Calu3 (cell line): ENCODE data around the gene ETFA. TPM values are rescaled to one million over a fixed set of nuclear protein-coding genes. Genes with fewer than 3 reads are reported as not detected.

Experiments
- BruUV-seq: library from RNA; stranded (reverse); fragments of 400-500 nt; replicated peaks from 2 replicates; lab custom pipeline; 2021; lab: Mats Ljungman, UMichigan
- CTCF ChIA-PET: fragments of 300-600 bp; sonication (Branson Sonifier 250); formaldehyde crosslinking; loops from one replicate; lab custom pipeline; 2022; ENCODE audit warnings: antibody characterized with exemption; lab: Charles Lee
- DNase-seq: peaks from one replicate; pipeline ENCODE4 v3.0.0; 2022
- H3K27ac Mint-ChIP-seq: one replicate; pipeline ENCODE4 v1.8.0; 2022; ENCODE audit warnings: mixed read lengths; ENCODE audit not compliant: unreplicated experiment
- H3K27me3 Mint-ChIP-seq: one replicate; pipeline ENCODE4 v1.8.0; 2022; ENCODE audit warnings: mixed read lengths; ENCODE audit not compliant: unreplicated experiment
- H3K36me3 Mint-ChIP-seq: one replicate; pipeline ENCODE4 v1.8.0; 2022; ENCODE audit warnings: mild to moderate bottlenecking, moderate library complexity, mixed read lengths; ENCODE audit not compliant: insufficient read depth, unreplicated experiment
- H3K4me1 Mint-ChIP-seq: one replicate; pipeline ENCODE4 v1.8.0; 2022; ENCODE audit warnings: mild to moderate bottlenecking, low read depth, mixed read lengths; ENCODE audit not compliant: unreplicated experiment
- H3K4me3 Mint-ChIP-seq: one replicate; pipeline ENCODE4 v1.8.0; 2022; ENCODE audit warnings: mild to moderate bottlenecking, low read depth, moderate library complexity, mixed read lengths; ENCODE audit not compliant: unreplicated experiment
- H3K9me3 Mint-ChIP-seq: one replicate; pipeline ENCODE4 v1.8.0; 2022; ENCODE audit warnings: low read depth, mixed read lengths; ENCODE audit not compliant: unreplicated experiment
- intact Hi-C: fragments of 100-400 bp; cut with micrococcal nuclease; formaldehyde crosslinking; loops from one replicate; pipeline ENCODE4 v1.10.0; 2022; ENCODE audit not compliant: unreplicated experiment
- total RNA-seq: library from RNA; stranded (reverse); gene quantifications from 2 replicates; pipeline ENCODE4 v1.2.3, GENCODE V29; 2022
- TF ChIP-seq, protein P1 (sequence below): fragments of 200-600 bp; IDR thresholded peaks from one replicate; pipeline ENCODE4 v1.8.0; 2022; ENCODE audit warnings: antibody characterized with exemption; ENCODE audit not compliant: unreplicated experiment

The ETFA gene
- total RNA-seq, 1 experiment from 2014 or later = 230 TPM

- no peak overlapping the region for H3K4me3 Mint-ChIP-seq
- DNase-seq = no peak
- no peak overlapping the region for H3K27ac Mint-ChIP-seq
- BruUV-seq = no TSS peak
- intact Hi-C loops = no loop called here
- no peaks in the 10 kb centered on the region for H3K9me3 Mint-ChIP-seq
- peaks cover 11% of the 10 kb centered on the region for H3K36me3 Mint-ChIP-seq
- H3K4me1 Mint-ChIP-seq = peaks cover 3% of the 10 kb centered on the region
- TF ChIP-seq, protein P1, sequence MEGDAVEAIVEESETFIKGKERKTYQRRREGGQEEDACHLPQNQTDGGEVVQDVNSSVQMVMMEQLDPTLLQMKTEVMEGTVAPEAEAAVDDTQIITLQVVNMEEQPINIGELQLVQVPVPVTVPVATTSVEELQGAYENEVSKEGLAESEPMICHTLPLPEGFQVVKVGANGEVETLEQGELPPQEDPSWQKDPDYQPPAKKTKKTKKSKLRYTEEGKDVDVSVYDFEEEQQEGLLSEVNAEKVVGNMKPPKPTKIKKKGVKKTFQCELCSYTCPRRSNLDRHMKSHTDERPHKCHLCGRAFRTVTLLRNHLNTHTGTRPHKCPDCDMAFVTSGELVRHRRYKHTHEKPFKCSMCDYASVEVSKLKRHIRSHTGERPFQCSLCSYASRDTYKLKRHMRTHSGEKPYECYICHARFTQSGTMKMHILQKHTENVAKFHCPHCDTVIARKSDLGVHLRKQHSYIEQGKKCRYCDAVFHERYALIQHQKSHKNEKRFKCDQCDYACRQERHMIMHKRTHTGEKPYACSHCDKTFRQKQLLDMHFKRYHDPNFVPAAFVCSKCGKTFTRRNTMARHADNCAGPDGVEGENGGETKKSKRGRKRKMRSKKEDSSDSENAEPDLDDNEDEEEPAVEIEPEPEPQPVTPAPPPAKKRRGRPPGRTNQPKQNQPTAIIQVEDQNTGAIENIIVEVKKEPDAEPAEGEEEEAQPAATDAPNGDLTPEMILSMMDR = no peak
- H3K27me3 Mint-ChIP-seq = no peaks in the 10 kb centered on the region
- CTCF ChIA-PET = no interaction called here
Measured at GRCh38 chr15:76204109-76204845, 107.0 kb downstream of the ETFA start.

DNA sequence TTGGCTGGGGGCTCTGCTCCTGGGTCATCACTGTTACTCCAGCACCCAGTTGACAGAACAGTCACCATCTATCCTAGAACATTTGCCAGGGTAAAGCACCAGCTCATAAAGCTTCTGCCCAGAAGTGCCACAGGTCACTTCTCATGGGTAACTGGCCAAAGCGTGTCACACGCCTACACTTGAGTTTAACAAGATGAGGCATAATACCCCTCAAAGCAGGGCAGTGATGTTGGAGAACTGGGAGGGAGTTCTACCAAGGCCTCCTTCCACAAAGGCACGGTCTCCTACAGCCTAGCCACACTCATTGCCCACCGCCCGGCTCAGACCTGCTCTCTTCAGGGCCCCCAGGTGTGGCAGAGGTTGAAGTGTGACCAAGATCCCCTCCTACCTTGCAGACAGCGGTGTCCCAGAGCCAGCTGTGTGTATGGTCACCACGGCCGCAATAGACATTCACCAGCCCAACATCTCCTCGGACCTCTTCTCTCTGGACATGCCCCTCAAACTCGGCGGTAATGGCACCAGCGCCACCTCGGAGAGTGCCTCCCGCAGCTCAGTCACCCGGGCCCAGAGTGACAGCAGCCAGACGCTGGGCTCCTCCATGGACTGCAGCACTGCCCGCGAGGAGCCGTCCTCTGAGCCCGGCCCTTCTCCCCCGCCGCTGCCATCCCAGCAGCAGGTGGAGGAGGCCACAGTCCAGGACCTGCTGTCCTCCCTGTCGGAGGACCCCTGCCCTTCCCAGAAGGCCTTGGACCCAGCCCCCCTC, 107.7 kb downstream of the ETFA start:
- no peaks in the 10 kb centered on the region for H3K27me3 Mint-ChIP-seq
- CTCF ChIA-PET = no interaction called here
- no peak overlapping the region for H3K4me3 Mint-ChIP-seq
- H3K36me3 Mint-ChIP-seq = peaks cover 11% of the 10 kb centered on the region
- H3K27ac Mint-ChIP-seq = no peak overlapping the region
- TF ChIP-seq, protein P1 = no peak
- no peak for DNase-seq
- BruUV-seq = no TSS peak
- H3K4me1 Mint-ChIP-seq = peaks cover 11% of the 10 kb centered on the region
- no peaks in the 10 kb centered on the region for H3K9me3 Mint-ChIP-seq
- intact Hi-C loops = no loop called here

DNA sequence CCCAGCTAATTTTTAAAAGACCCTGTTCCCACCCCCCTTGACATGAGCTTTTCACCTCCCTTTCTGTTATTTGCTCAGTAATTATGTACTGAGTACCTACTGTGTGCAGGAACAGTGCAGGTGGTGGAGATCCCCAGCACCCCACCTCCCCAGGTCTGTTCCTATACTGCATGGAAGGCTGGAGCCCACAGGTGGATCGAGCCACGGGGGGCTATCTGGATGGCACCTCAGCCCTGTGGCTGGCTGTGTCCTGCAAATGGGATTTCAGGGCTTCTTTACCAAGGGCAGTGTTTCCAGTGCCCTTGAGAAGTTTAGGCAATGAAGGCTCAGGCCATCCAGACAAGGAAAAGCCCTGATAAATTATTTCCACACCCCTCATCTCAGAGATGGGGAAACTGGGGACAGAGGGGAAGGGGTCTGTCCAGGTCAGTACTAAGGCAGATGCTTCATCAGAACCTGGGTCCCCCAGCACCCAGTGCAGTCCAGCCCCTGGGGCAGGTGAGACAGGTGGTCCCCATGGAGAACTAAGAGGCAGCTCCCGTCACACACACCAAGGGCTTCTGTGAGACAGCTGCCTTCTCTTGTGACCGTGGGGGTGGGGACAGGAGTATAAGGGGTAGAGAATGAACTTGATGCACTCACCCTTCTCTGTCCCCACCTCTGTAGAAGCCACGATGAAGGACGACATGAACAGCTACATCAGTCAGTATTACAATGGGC, 109.6 kb downstream of the ETFA start:
- Mint-ChIP-seq H3K4me1 (peaks cover 29% of the 10 kb centered on the region), H3K27ac (no peak overlapping the region), H3K4me3 (no peak overlapping the region), H3K27me3 (no peaks in the 10 kb centered on the region), H3K9me3 (no peaks in the 10 kb centered on the region), H3K36me3 (peaks cover 15% of the 10 kb centered on the region)
- CTCF ChIA-PET = no interaction called here
- TF ChIP-seq, protein P1 = no peak
- BruUV-seq = no TSS peak
- no peak for DNase-seq
- intact Hi-C loops = no loop called here

GRCh38 chr15:76200641-76201105, 110.6 kb downstream of the ETFA start:
- Mint-ChIP-seq H3K27me3 (no peaks in the 10 kb centered on the region), H3K4me1 (peaks cover 39% of the 10 kb centered on the region), H3K9me3 (no peaks in the 10 kb centered on the region), H3K27ac (no peak overlapping the region), H3K4me3 (no peak overlapping the region), H3K36me3 (peaks cover 19% of the 10 kb centered on the region)
- BruUV-seq = no TSS peak
- DNase-seq = no peak
- intact Hi-C loops = no loop called here
- CTCF ChIA-PET = no interaction called here
- TF ChIP-seq, protein P1 = no peak
